ENCODE results near the gene BCKDHB. TPM values are rescaled to one million over a fixed set of nuclear protein-coding genes. Genes with fewer than 3 reads are reported as not detected.

The BCKDHB gene
- total RNA-seq, 4 donors from 2014 or later: 12.0 to 32.4 (median 20.6) TPM

DNA sequence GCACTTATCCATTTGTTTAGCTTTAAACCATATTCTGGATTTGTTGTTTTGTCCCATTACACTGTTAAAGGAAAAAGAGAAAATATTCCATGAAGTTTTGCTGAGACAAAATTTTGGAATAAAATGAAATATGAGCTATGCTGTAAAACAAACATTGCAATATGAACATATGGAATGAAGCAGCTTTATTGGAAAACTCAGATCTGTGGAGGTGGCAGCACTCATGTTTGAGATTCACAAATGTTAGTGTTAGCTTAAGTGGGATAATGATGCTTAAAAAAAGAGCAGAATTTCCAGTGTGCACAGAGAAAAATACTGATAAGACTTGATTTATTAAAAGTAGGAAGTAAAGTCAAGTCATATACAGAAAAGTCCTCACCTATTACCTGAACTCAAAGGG lies 196.2 kb downstream of the BCKDHB start:
- no peaks in the 10 kb centered on the region for H3K27me3 ChIP-seq
- peaks cover 0 to 4% (median 0%) of the 10 kb centered on the region in 3 donors for H3K9me3 ChIP-seq
- ATAC-seq: no peak
- no peaks in the 10 kb centered on the region for H3K36me3 ChIP-seq
- no peak overlapping the region for H3K27ac ChIP-seq
- H3K4me1 ChIP-seq: no peaks in the 10 kb centered on the region
- no peak for TF ChIP-seq POLR2AphosphoS5 (IDR thresholded peaks at IDR 0.05)
- TF ChIP-seq EP300 (IDR thresholded peaks at IDR 0.05): no peak
- no peak for TF ChIP-seq POLR2A (IDR thresholded peaks at IDR 0.05)
- TF ChIP-seq, protein P1, sequence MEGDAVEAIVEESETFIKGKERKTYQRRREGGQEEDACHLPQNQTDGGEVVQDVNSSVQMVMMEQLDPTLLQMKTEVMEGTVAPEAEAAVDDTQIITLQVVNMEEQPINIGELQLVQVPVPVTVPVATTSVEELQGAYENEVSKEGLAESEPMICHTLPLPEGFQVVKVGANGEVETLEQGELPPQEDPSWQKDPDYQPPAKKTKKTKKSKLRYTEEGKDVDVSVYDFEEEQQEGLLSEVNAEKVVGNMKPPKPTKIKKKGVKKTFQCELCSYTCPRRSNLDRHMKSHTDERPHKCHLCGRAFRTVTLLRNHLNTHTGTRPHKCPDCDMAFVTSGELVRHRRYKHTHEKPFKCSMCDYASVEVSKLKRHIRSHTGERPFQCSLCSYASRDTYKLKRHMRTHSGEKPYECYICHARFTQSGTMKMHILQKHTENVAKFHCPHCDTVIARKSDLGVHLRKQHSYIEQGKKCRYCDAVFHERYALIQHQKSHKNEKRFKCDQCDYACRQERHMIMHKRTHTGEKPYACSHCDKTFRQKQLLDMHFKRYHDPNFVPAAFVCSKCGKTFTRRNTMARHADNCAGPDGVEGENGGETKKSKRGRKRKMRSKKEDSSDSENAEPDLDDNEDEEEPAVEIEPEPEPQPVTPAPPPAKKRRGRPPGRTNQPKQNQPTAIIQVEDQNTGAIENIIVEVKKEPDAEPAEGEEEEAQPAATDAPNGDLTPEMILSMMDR (IDR thresholded peaks at IDR 0.05): no peak
- H3K4me3 ChIP-seq: no peak overlapping the region

DNA sequence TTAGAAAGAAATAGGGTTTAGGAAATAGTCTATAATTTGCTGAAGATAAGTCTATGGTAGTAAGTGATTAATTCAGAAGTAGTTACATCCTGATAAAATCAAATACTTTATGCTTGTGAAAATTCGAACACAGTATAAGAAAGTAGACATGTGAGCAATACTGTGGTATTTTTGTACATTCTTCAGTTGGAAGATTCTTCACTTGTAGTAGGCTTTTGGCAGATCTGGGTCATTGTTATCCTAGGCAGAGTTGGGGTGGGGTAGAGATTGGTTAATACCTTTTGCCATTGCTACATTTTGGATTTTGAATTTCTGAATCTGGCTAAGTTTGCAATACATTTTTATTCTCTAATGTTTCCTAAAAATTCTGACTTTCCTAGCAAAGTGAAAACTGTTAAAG lies 197.5 kb downstream of the BCKDHB start:
- peaks cover 0 to 4% (median 0%) of the 10 kb centered on the region in 3 donors for H3K9me3 ChIP-seq
- TF ChIP-seq EP300 (IDR thresholded peaks at IDR 0.05) (no peak), POLR2A (IDR thresholded peaks at IDR 0.05) (no peak), POLR2AphosphoS5 (IDR thresholded peaks at IDR 0.05) (no peak)
- TF ChIP-seq, protein P1 (IDR thresholded peaks at IDR 0.05): no peak
- 0 to 63% methylated on average over 1 of the region's 1 CpG for WGBS, 2 donors (ENCODE audit: low coverage in 1 of 2)
- no peaks in the 10 kb centered on the region for H3K4me1 ChIP-seq
- no peaks in the 10 kb centered on the region for H3K27me3 ChIP-seq
- ATAC-seq: no peak
- H3K4me3 ChIP-seq: no peak overlapping the region
- no peak overlapping the region for H3K27ac ChIP-seq
- H3K36me3 ChIP-seq: no peaks in the 10 kb centered on the region

DNA sequence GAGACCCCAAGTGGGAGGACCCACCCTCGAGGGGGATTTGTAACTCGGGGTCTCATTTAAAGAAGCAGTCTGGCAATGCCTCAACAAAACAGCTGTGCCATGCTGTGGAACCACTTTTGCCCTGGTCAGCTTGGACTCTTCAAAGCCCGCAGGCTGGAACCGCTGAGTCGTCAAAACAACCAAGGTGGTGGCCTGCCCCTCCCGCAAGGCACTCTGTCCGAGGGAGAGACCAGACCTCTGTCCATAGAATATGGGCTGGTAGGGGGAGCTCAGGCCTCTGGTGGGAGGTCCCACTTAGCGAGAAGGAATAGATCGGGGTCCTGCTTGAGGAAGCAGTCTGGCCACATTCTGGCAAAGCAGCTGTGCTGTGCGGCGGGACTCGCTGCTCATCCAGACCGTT lies 208.1 kb downstream of the BCKDHB start:
- no peak overlapping the region for H3K4me3 ChIP-seq
- no peaks in the 10 kb centered on the region for H3K9me3 ChIP-seq
- no peak overlapping the region for H3K27ac ChIP-seq
- H3K4me1 ChIP-seq: peaks cover 0 to 7% (median 0%) of the 10 kb centered on the region in 3 donors
- H3K27me3 ChIP-seq: no peaks in the 10 kb centered on the region
- no peak for ATAC-seq
- no peak for TF ChIP-seq POLR2A (IDR thresholded peaks at IDR 0.05)
- TF ChIP-seq POLR2AphosphoS5 (IDR thresholded peaks at IDR 0.05): no peak
- TF ChIP-seq, protein P1 (IDR thresholded peaks at IDR 0.05): no peak
- TF ChIP-seq EP300 (IDR thresholded peaks at IDR 0.05): no peak
- H3K36me3 ChIP-seq: no peaks in the 10 kb centered on the region
- WGBS, 2 donors (ENCODE audit: low coverage in 1 of 2): 90 to 98% methylated on average over 5 to 6 of the region's 13 CpGs

DNA sequence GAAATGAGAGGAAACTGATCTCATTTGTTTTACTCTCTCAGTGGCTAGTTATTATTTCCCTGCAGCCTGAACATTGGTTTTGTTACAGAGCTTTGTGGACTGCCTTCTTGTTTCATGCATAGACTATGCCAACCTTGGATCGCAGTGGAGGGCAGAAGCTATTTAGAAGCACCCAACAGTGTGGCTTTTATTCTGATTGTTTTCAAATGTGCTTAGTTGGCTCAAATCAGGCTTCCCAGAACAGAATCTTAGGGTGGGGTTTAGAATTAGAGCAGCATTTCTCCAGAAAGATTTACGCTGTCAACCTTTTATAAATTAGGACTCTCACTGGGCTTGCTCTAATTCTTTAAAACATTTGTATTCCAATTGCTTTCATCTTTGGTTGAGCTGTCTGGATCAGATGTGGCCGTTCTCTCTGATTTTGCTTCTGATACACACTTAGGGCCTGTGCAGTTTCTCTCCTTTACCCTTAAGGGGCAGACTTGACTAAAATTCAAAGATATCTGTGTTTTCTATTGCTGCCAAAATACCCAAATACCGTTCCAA lies 210.3 kb downstream of the BCKDHB start:
- Histone ChIP-seq H3K4me3 (no peak overlapping the region), H3K27ac (no peak overlapping the region), H3K9me3 (no peaks in the 10 kb centered on the region), H3K4me1 (peaks cover 0 to 7% (median 0%) of the 10 kb centered on the region in 3 donors), H3K27me3 (no peaks in the 10 kb centered on the region), H3K36me3 (no peaks in the 10 kb centered on the region)
- TF ChIP-seq EP300 (IDR thresholded peaks at IDR 0.05) (no peak), POLR2AphosphoS5 (IDR thresholded peaks at IDR 0.05) (no peak), POLR2A (IDR thresholded peaks at IDR 0.05) (no peak)
- TF ChIP-seq, protein P1 (IDR thresholded peaks at IDR 0.05): no peak
- no peak for ATAC-seq
- WGBS, 2 donors (ENCODE audit: low coverage in 1 of 2): 57 to 63% methylated on average over 3 to 4 of the region's 4 CpGs

DNA sequence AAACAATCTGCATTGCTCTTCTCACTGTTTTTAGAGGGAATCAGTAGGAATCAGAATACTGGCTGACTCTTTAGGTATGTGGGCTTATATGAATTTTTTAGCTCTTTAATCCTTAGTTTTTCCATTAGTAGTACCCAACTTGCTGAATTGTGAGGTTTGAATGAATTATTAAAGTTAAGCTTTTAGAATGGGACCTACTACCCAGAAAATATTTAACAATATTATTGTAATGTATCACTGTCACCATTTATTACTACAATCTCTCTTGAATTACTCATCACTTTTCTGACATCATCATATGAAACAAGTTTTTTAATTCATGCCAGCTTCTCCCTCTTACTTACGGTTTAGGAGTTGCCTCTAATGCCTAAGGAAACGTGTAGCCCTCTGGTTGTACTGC lies 212.7 kb downstream of the BCKDHB start:
- Histone ChIP-seq H3K4me1 (peaks cover 0 to 7% (median 0%) of the 10 kb centered on the region in 3 donors), H3K27ac (no peak overlapping the region), H3K4me3 (no peak overlapping the region), H3K9me3 (no peaks in the 10 kb centered on the region), H3K27me3 (no peaks in the 10 kb centered on the region), H3K36me3 (no peaks in the 10 kb centered on the region)
- TF ChIP-seq POLR2AphosphoS5 (IDR thresholded peaks at IDR 0.05) (no peak), POLR2A (IDR thresholded peaks at IDR 0.05) (no peak), EP300 (IDR thresholded peaks at IDR 0.05) (no peak)
- TF ChIP-seq, protein P1 (IDR thresholded peaks at IDR 0.05): no peak
- 24 to 79% methylated on average over 2 of the region's 2 CpGs for WGBS, 2 donors (ENCODE audit: low coverage in 1 of 2)
- ATAC-seq: no peak
